HFFc6 (cell line): ENCODE results near the gene HNRNPA2B1. TPM values are rescaled to one million over a fixed set of nuclear protein-coding genes. Genes with fewer than 3 reads are reported as not detected.

Experiments
- DNase-seq: peaks from one replicate; pipeline ENCODE4 v3.0.0-alpha.2; 2018
- H3K27ac Mint-ChIP-seq: 2 replicates; pipeline ENCODE4 v1.8.0; 2020; ENCODE audit warnings: mild to moderate bottlenecking, mixed read lengths
- H3K27me3 Mint-ChIP-seq: 2 replicates; pipeline ENCODE4 v1.8.0; 2021; ENCODE audit warnings: mild to moderate bottlenecking, moderate library complexity, mixed read lengths; ENCODE audit not compliant: insufficient read depth
- H3K36me3 Mint-ChIP-seq: 2 replicates; pipeline ENCODE4 v1.8.0; 2021; ENCODE audit warnings: low read depth, mixed read lengths
- H3K4me1 Mint-ChIP-seq: 2 replicates; pipeline ENCODE4 v1.8.0; 2020; ENCODE audit warnings: low read depth, mixed read lengths
- H3K4me3 Mint-ChIP-seq: 2 replicates; pipeline ENCODE4 v1.8.0; 2020; ENCODE audit warnings: mild to moderate bottlenecking, moderate library complexity, mixed read lengths
- H3K9me3 Mint-ChIP-seq: 2 replicates; pipeline ENCODE4 v1.8.0; 2020; ENCODE audit warnings: mild to moderate bottlenecking, mixed read lengths
- CTCF ChIP-seq: fragments of 200-600 bp; sonication (generic); IDR thresholded peaks from 2 replicates; pipeline ENCODE4 v1.5.0; 2021; ENCODE audit warnings: antibody characterized with exemption, mild to moderate bottlenecking
- total RNA-seq, 6 experiments: library from RNA; stranded (reverse); fragmentation: NEBNext Ultra II Directional; extraction: Animal tissue kit (Norgen Biotek cat#: 25700); gene quantifications; 2 replicates in 1 of 6; 3 replicates in 5 of 6; pipeline ENCODE4 v1.2.3, GENCODE V29; 2021

HNRNPA2B1 gene
- total RNA-seq, 6 experiments from 2014 or later, result 403 to 643 (median 565) TPM

DNA sequence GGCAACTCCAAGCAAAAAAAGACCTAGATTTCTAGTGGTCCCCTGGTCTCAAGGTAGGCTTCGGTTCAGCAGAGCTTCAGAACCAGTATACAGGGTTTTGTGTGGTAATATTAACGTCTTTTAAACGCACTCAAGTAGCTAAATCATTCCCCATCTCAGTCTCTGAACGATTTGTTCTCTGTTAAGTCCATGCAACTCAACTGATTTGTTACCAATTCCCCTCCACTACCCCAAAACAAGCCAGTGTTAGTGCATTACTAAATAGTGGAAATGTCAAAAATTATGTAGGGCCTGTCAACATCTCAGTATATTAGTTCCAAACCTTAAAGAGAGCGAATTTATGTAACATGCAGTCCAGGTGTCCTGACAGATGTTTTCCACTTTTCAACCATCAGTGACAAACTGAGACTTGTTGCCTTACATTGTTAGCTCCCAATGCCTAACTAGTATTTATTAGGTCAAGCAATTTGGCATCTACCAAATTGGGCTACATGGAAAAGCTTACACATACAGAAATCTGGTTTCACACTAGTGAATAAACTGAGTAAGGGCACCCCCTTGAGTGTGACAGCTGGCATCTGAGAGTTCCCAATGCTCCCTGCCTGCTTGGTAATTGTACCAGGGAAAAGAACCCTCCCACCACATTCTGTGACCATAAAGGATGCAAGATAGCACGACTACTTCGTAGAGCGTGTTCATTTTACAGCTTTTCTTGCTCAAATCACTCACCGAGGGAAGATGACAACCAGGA, 12.2 kb downstream of the HNRNPA2B1 start:
- Mint-ChIP-seq H3K27me3 (peaks cover 11% of the 10 kb centered on the region), H3K9me3 (no peaks in the 10 kb centered on the region), H3K36me3 (peaks cover 95% of the 10 kb centered on the region), H3K27ac (peak overlapping the region; percentile 65), H3K4me3 (peak overlapping the region; percentile 22; the same call in 1 of the 2 replicates), H3K4me1 (peaks cover 82% of the 10 kb centered on the region)
- TF ChIP-seq CTCF, result no peak
- DNase-seq, result no peak

DNA sequence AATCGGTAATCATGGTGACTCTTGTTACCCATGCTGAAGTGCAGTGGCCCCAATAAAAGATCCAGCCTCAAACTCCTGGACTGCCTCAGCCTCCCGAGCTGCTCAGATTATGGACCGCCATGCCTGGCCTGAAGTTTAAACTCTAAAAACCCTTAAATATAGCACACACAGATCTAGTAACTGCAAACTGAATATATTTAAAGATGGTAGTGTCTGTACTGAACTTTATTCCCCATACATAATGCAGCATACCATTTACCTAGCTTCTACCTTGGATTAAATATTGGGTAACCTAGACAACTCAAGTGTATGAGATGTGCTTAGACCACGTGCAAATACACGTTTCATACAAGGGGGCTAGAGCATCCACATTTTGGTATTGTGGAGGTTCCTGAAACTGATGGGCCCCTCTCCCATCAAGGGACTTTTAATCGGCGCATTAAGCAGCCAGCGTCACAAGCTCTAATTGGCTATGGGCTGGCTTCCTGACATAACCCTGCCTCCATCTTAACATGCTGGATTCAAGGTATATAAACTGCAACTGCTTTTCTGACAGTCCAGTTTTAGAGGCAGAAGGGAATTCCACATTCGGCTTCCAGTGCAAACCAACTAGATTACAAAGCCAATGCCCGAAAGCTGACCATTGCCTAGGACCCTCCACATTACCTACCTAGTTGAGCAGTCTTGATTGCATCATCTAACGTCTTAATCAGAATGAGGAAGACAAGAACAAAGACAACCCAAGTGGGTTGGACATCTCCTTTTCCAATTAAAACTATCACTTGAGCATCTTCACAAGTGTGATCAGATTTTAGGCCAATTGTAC, 13.0 kb downstream of the HNRNPA2B1 start:
- peaks cover 87% of the 10 kb centered on the region for H3K36me3 Mint-ChIP-seq
- no peaks in the 10 kb centered on the region for H3K9me3 Mint-ChIP-seq
- no peak overlapping the region; the same call in 1 of the 2 replicates for H3K4me3 Mint-ChIP-seq
- peak overlapping the region; percentile 65 for H3K27ac Mint-ChIP-seq
- no peak for DNase-seq
- H3K4me1 Mint-ChIP-seq, result peaks cover 74% of the 10 kb centered on the region
- TF ChIP-seq CTCF, result no peak
- peaks cover 11% of the 10 kb centered on the region for H3K27me3 Mint-ChIP-seq

- Mint-ChIP-seq H3K4me1 (peaks cover 73% of the 10 kb centered on the region), H3K27me3 (peaks cover 9% of the 10 kb centered on the region), H3K27ac (peak overlapping the region; percentile 65), H3K9me3 (no peaks in the 10 kb centered on the region), H3K36me3 (peaks cover 77% of the 10 kb centered on the region), H3K4me3 (no peak overlapping the region; the same call in 1 of the 2 replicates)
- no peak for TF ChIP-seq CTCF
- no peak for DNase-seq
Measured at GRCh38 chr7:26186364-26187311, 13.9 kb downstream of the HNRNPA2B1 start.

GRCh38 chr7:26185844-26186180, 14.7 kb downstream of the HNRNPA2B1 start:
- Mint-ChIP-seq H3K27me3 (peaks cover 9% of the 10 kb centered on the region), H3K4me3 (no peak overlapping the region), H3K36me3 (peaks cover 69% of the 10 kb centered on the region), H3K9me3 (no peaks in the 10 kb centered on the region), H3K27ac (peak overlapping the region; percentile 76), H3K4me1 (peaks cover 73% of the 10 kb centered on the region)
- no peak for DNase-seq
- no peak for TF ChIP-seq CTCF
